ENCODE data around the gene NNAT.
A peak's percentile ranks its signal among the peaks of the same experiment; 100 is the strongest.

The NNAT gene

GRCh38 chr20:37541326-37541725, 20.3 kb downstream of the NNAT start:
- H3K14ac ChIP-seq (ENCODE audit: low read length) = no peak overlapping the region
- H2BK5ac ChIP-seq (ENCODE audit: low read length) = no peak overlapping the region
- H3K27ac ChIP-seq (replicated peaks; ENCODE audit: low read length) = no peak overlapping the region
- WGBS, 2 donors (ENCODE audit: extremely low coverage in 2 of 2, insufficient read length in 2 of 2, insufficient replicate concordance in 1 of 2) = no CpG with 5 or more reads among the region's 5 CpGs
- H3K36me3 ChIP-seq (replicated peaks in 1 of 2; ENCODE audit: control insufficient read depth in 2 of 2, insufficient read depth in 2 of 2, low read length in 2 of 2) = no peaks in the 10 kb centered on the region
- H3K9ac ChIP-seq (ENCODE audit: low read depth, low read length, poor library complexity) = no peak overlapping the region
- H4K91ac ChIP-seq (ENCODE audit: low read depth, low read length, poor library complexity) = peak overlapping the region; percentile 48
- H3K79me1 ChIP-seq (ENCODE audit: low read depth, low read length) = no peaks in the 10 kb centered on the region
- no peak overlapping the region for H3K4me2 ChIP-seq (ENCODE audit: insufficient read depth, low read length, poor library complexity, severe bottlenecking)
- no peak overlapping the region for H2BK120ac ChIP-seq (ENCODE audit: low read depth, low read length)
- H3K23ac ChIP-seq (ENCODE audit: low read depth, low read length, poor library complexity) = no peak overlapping the region
- H4K8ac ChIP-seq (ENCODE audit: low read depth, low read length) = no peak overlapping the region
- H3K18ac ChIP-seq (ENCODE audit: low read length) = no peak overlapping the region
- peaks cover 0 to 6% (median 0%) of the 10 kb centered on the region in 3 experiments for H3K27me3 ChIP-seq (ENCODE audit: control insufficient read depth in 3 of 3, insufficient read depth in 3 of 3, low read depth in 1 of 3, low read length in 3 of 3)
- no peak overlapping the region for H2BK12ac ChIP-seq (ENCODE audit: low read length)
- H3K4me3 ChIP-seq (ENCODE audit: low read length in 2 of 2) = no peak overlapping the region
- DNase-seq (ENCODE audit: low spot score) = no peak
- H2AK5ac ChIP-seq (ENCODE audit: low read depth, low read length) = no peak overlapping the region
- peaks cover 0 to 7% of the 10 kb centered on the region in 2 donors for H3K4me1 ChIP-seq (ENCODE audit: control insufficient read depth in 2 of 2, insufficient read depth in 1 of 2, low read depth in 1 of 2, low read length in 2 of 2)
- H3K4ac ChIP-seq (ENCODE audit: low read length) = no peak overlapping the region
- H3K9me3 ChIP-seq (replicated peaks in 1 of 2; ENCODE audit: control insufficient read depth in 2 of 2, insufficient read depth in 1 of 2, low read depth in 1 of 2, low read length in 2 of 2) = no peaks in the 10 kb centered on the region
- H2BK15ac ChIP-seq (ENCODE audit: low read length) = no peak overlapping the region
- no peak overlapping the region for H2AFZ ChIP-seq (ENCODE audit: low read length)

- Histone ChIP-seq H3K14ac (ENCODE audit: low read length) (no peak overlapping the region), H3K4me3 (ENCODE audit: low read length in 2 of 2) (no peak overlapping the region), H3K27me3 (ENCODE audit: control insufficient read depth in 3 of 3, insufficient read depth in 3 of 3, low read depth in 1 of 3, low read length in 3 of 3) (peaks cover 0 to 3% (median 0%) of the 10 kb centered on the region in 3 experiments), H2AK5ac (ENCODE audit: low read depth, low read length) (no peak overlapping the region), H4K91ac (ENCODE audit: low read depth, low read length, poor library complexity) (no peak overlapping the region), H3K23ac (ENCODE audit: low read depth, low read length, poor library complexity) (no peak overlapping the region), H2BK12ac (ENCODE audit: low read length) (no peak overlapping the region), H3K36me3 (replicated peaks in 1 of 2; ENCODE audit: control insufficient read depth in 2 of 2, insufficient read depth in 2 of 2, low read length in 2 of 2) (no peaks in the 10 kb centered on the region), H3K4ac (ENCODE audit: low read length) (no peak overlapping the region), H2BK120ac (ENCODE audit: low read depth, low read length) (no peak overlapping the region), H3K4me1 (ENCODE audit: control insufficient read depth in 2 of 2, insufficient read depth in 1 of 2, low read depth in 1 of 2, low read length in 2 of 2) (peaks cover 0 to 7% of the 10 kb centered on the region in 2 donors), H2BK5ac (ENCODE audit: low read length) (no peak overlapping the region), H4K8ac (ENCODE audit: low read depth, low read length) (no peak overlapping the region), H2BK15ac (ENCODE audit: low read length) (no peak overlapping the region), H3K79me1 (ENCODE audit: low read depth, low read length) (no peaks in the 10 kb centered on the region), H3K9me3 (replicated peaks in 1 of 2; ENCODE audit: control insufficient read depth in 2 of 2, insufficient read depth in 1 of 2, low read depth in 1 of 2, low read length in 2 of 2) (no peaks in the 10 kb centered on the region), H3K9ac (ENCODE audit: low read depth, low read length, poor library complexity) (no peak overlapping the region), H3K18ac (ENCODE audit: low read length) (no peak overlapping the region), H2AFZ (ENCODE audit: low read length) (peak overlapping the region; percentile 81), H3K27ac (replicated peaks; ENCODE audit: low read length) (no peak overlapping the region), H3K4me2 (ENCODE audit: insufficient read depth, low read length, poor library complexity, severe bottlenecking) (no peak overlapping the region)
- no CpG with 5 or more reads among the region's 6 CpGs for WGBS, 2 donors (ENCODE audit: extremely low coverage in 2 of 2, insufficient read length in 2 of 2, insufficient replicate concordance in 1 of 2)
- DNase-seq (ENCODE audit: low spot score) = no peak
Measured at GRCh38 chr20:37542281-37542680, 21.2 kb downstream of the NNAT start.

GRCh38 chr20:37543828-37544227, 22.8 kb downstream of the NNAT start:
- H3K4ac ChIP-seq (ENCODE audit: low read length) = no peak overlapping the region

GRCh38 chr20:37544386-37544785, 23.3 kb downstream of the NNAT start:
- Histone ChIP-seq H2BK120ac (ENCODE audit: low read depth, low read length) (no peak overlapping the region), H2BK12ac (ENCODE audit: low read length) (no peak overlapping the region), H3K4me3 (ENCODE audit: low read length in 2 of 2) (no peak overlapping the region), H3K14ac (ENCODE audit: low read length) (no peak overlapping the region), H4K8ac (ENCODE audit: low read depth, low read length) (no peak overlapping the region), H3K23ac (ENCODE audit: low read depth, low read length, poor library complexity) (no peak overlapping the region), H3K4me2 (ENCODE audit: insufficient read depth, low read length, poor library complexity, severe bottlenecking) (no peak overlapping the region), H2BK5ac (ENCODE audit: low read length) (no peak overlapping the region), H3K4ac (ENCODE audit: low read length) (no peak overlapping the region), H4K91ac (ENCODE audit: low read depth, low read length, poor library complexity) (no peak overlapping the region), H2AK5ac (ENCODE audit: low read depth, low read length) (no peak overlapping the region), H3K27ac (replicated peaks; ENCODE audit: low read length) (no peak overlapping the region), H3K36me3 (replicated peaks in 1 of 2; ENCODE audit: control insufficient read depth in 2 of 2, insufficient read depth in 2 of 2, low read length in 2 of 2) (no peaks in the 10 kb centered on the region), H3K79me1 (ENCODE audit: low read depth, low read length) (no peaks in the 10 kb centered on the region), H3K9ac (ENCODE audit: low read depth, low read length, poor library complexity) (no peak overlapping the region), H3K9me3 (replicated peaks in 1 of 2; ENCODE audit: control insufficient read depth in 2 of 2, insufficient read depth in 1 of 2, low read depth in 1 of 2, low read length in 2 of 2) (no peaks in the 10 kb centered on the region), H3K4me1 (ENCODE audit: control insufficient read depth in 2 of 2, insufficient read depth in 1 of 2, low read depth in 1 of 2, low read length in 2 of 2) (peaks cover 0 to 7% of the 10 kb centered on the region in 2 donors), H3K27me3 (ENCODE audit: control insufficient read depth in 3 of 3, insufficient read depth in 3 of 3, low read depth in 1 of 3, low read length in 3 of 3) (peaks cover 0 to 3% (median 0%) of the 10 kb centered on the region in 3 experiments), H2AFZ (ENCODE audit: low read length) (no peak overlapping the region), H2BK15ac (ENCODE audit: low read length) (no peak overlapping the region), H3K18ac (ENCODE audit: low read length) (no peak overlapping the region)
- no CpG with 5 or more reads among the region's 3 CpGs for WGBS, 2 donors (ENCODE audit: extremely low coverage in 2 of 2, insufficient read length in 2 of 2, insufficient replicate concordance in 1 of 2)
- DNase-seq (ENCODE audit: low spot score) = no peak

More at GRCh38 chr20:37543828-37544227, 22.8 kb downstream of the NNAT start:
- H3K36me3 ChIP-seq (replicated peaks in 1 of 2; ENCODE audit: control insufficient read depth in 2 of 2, insufficient read depth in 2 of 2, low read length in 2 of 2) = no peaks in the 10 kb centered on the region
- peaks cover 0 to 7% of the 10 kb centered on the region in 2 donors for H3K4me1 ChIP-seq (ENCODE audit: control insufficient read depth in 2 of 2, insufficient read depth in 1 of 2, low read depth in 1 of 2, low read length in 2 of 2)
- H3K14ac ChIP-seq (ENCODE audit: low read length) = no peak overlapping the region
- no peak overlapping the region for H3K9ac ChIP-seq (ENCODE audit: low read depth, low read length, poor library complexity)
- H3K4me2 ChIP-seq (ENCODE audit: insufficient read depth, low read length, poor library complexity, severe bottlenecking) = no peak overlapping the region
- no peak for DNase-seq (ENCODE audit: low spot score)
- no peaks in the 10 kb centered on the region for H3K9me3 ChIP-seq (replicated peaks in 1 of 2; ENCODE audit: control insufficient read depth in 2 of 2, insufficient read depth in 1 of 2, low read depth in 1 of 2, low read length in 2 of 2)
- no peak overlapping the region for H2AK5ac ChIP-seq (ENCODE audit: low read depth, low read length)
- peaks cover 0 to 3% (median 0%) of the 10 kb centered on the region in 3 experiments for H3K27me3 ChIP-seq (ENCODE audit: control insufficient read depth in 3 of 3, insufficient read depth in 3 of 3, low read depth in 1 of 3, low read length in 3 of 3)
- H3K79me1 ChIP-seq (ENCODE audit: low read depth, low read length) = no peaks in the 10 kb centered on the region
- H2BK15ac ChIP-seq (ENCODE audit: low read length) = no peak overlapping the region
- H3K18ac ChIP-seq (ENCODE audit: low read length) = no peak overlapping the region
- H2BK12ac ChIP-seq (ENCODE audit: low read length) = no peak overlapping the region
- no CpG with 5 or more reads among the region's 3 CpGs for WGBS, 2 donors (ENCODE audit: extremely low coverage in 2 of 2, insufficient read length in 2 of 2, insufficient replicate concordance in 1 of 2)
- no peak overlapping the region for H2BK5ac ChIP-seq (ENCODE audit: low read length)
- H3K23ac ChIP-seq (ENCODE audit: low read depth, low read length, poor library complexity) = no peak overlapping the region
- H4K8ac ChIP-seq (ENCODE audit: low read depth, low read length) = no peak overlapping the region
- H2BK120ac ChIP-seq (ENCODE audit: low read depth, low read length) = no peak overlapping the region
- no peak overlapping the region for H2AFZ ChIP-seq (ENCODE audit: low read length)
- H4K91ac ChIP-seq (ENCODE audit: low read depth, low read length, poor library complexity) = no peak overlapping the region
- H3K4me3 ChIP-seq (ENCODE audit: low read length in 2 of 2) = no peak overlapping the region
- H3K27ac ChIP-seq (replicated peaks; ENCODE audit: low read length) = no peak overlapping the region

All from neuronal stem cell (in vitro differentiated cells).